HG03175 (cell line): ENCODE results near the gene TSBP1.
"Not testable (repeated sequence)": the region's sequence is repeated elsewhere in the genome, so short reads cannot be mapped to it uniquely, and the experiment has no call there.

Source experiments
- ATAC-seq: cut with Tn5 transposase; IDR thresholded peaks from one replicate; pipeline ENCODE4 v1.9.1; 2021; ENCODE audit warnings: mild to moderate bottlenecking, moderate library complexity; ENCODE audit not compliant: unreplicated experiment

TSBP1 gene

DNA sequence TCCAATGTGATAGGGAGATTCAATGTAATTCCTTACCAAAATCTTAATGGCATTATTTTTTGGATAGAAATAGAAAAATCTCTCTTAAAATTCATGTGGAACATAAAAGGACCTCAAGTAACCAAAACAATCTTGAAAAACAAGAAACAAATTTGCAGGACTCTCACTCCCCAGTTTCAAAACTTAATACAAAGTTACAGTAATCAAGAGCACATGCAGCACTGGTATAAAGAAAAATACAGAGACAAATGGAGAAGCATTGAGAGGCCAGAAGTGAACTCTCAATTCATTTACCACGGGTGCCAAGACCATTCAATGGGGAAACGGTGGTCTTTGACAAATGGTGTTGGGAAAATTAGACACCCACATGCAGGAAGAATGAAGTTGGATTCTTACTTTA is 7.8 kb upstream of the TSBP1 start:
- no peak for ATAC-seq

DNA sequence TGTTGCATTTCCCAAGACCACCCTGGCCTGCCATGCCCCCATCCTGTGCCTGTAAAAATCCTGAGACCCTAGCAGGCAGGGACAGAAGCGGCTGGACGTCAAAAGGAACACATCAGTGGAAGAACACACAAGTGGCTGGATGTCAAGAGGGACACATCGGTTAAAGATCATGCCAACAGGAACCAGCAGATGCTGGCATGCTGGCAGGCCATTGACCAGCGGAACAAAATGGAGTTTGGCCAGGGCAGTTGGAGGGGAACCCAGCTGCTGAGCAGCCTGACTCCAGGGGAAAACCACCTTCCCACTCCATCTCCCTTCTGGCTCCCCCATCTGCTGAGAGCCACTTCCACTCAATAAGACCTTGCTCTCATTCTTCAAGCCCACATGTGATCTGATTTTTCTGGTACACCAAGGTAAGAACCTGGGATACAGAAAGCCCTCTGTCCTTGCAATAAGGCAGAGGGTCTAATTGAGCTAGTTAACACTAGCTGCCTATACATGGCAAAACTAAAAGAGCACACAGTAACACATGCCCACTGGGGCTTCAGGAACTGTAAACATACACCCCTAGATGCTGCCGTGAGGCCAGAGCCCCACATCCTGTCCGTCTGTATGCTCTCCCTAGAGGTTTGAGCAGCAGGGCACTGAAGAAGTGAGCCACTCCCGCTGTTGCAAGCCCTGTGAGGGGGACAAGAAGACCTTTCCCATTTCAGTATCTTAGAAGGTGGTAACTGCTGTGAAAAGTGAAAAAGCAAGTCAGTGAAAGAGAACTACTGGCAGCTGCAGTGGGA is 4.2 kb upstream of the TSBP1 start:
- ATAC-seq, result no peak

DNA sequence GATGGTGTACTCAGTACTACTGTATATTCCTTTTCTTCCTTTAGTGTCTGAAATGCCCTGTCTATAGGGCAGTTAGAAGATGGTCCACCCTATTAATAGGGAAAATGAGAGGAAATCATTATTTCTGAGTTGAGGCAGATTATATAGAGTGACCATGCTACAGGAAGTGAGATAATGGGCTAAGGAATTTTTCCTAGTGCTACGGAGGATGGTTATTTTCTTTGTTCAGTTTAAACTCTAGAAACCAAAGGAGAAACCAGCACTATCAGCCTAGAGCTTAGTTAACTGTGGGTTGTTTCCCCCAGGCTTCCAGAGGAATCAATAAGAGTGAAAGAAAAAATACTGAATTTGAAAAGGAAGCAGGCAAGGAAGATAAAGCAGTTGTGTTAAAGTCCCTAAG is 474 bp downstream of the TSBP1 start:
- no peak for ATAC-seq

DNA sequence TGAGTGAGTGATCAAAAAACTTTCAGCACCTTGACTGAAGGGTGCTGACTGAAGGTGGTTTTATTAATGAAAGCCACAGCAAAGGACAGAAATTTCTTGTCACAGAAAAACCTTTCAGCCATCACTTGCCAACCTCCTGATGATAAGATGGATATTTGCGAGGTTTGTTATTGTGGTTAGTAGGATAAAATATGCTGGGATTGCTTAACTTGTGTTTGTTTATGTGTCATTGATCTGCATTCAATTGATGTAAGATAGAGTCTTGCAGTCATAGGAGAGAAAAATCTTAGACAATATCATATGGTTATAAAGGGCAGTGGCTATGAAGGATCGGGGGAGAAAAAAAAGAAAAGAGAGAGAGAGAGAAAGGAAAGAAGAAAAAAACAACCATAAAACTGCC is 1.2 kb downstream of the TSBP1 start:
- ATAC-seq, result no peak

DNA sequence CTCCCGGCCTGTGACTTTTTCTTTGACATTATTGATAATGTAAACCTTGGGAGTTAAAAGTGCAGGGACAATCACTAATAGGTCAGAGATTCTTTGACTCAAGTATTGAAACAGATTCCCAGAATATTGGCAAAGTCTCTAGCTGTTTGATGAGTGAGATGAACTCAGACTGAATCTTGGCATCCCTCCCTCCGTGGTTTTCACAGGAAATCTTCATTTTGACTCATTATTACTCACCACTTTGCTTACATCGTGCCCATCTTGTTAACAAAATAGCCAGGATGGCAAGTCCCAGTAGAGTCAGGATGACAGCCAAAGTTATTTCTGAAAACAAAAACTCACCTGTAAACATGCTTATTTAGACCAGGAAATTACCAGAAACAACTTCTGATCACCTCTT is 2.0 kb downstream of the TSBP1 start:
- no peak for ATAC-seq

DNA sequence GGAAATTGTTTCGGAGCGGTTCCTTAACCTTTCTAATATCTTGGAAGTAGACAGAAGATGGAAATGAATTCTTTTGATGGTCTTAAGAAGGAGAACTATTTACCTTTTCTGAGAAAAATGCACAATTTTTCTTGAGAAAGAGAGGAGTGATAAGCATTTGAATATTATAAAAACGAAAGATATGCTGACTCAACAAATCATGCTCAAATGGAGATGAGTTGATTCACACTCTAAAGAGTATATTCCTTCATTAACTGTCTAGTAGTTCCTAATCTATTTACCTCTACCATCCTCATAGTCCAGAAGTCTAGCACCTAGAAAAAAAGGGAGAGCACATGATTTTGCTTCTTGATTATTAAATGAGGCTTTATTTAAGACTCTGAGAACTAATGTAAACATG is 4.1 kb downstream of the TSBP1 start:
- no peak for ATAC-seq

DNA sequence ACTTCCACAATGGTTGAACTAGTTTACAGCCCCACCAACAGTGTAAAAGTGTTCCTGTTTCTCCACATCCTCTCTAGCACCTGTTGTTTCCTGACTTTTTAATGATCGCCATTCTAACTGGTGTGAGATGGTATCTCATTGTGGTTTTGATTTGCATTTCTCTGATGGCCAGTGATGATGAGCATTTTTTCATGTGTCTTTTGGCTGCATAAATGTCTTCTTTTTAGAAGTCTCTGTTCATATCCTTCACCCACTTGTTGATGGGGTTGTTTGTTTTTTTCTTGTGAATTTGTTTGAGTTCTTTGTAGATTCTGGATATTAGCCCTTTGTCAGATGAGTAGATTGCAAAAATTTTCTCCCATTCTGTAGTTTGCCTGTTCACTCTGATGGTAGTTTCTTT is 12.5 kb downstream of the TSBP1 start:
- ATAC-seq, result not testable (repeated sequence)

DNA sequence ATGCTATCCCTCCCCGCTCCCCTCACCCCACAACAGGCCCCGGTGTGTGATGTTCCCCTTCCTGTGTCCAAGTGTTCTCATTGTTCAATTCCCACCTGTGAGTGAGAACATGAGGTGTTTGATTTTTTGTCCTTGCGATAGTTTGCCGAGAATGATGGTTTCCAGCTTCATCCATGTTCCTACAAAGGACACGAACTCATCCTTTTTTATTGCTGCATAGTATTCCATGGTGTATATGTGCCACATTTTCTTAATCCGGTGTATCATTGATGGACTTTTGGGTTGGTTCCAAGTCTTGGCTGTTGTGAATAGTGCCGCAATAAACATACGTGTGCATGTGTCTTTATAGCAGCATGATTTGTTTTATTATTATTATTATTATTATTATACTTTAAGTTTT is 13.2 kb downstream of the TSBP1 start:
- not testable (repeated sequence) for ATAC-seq

DNA sequence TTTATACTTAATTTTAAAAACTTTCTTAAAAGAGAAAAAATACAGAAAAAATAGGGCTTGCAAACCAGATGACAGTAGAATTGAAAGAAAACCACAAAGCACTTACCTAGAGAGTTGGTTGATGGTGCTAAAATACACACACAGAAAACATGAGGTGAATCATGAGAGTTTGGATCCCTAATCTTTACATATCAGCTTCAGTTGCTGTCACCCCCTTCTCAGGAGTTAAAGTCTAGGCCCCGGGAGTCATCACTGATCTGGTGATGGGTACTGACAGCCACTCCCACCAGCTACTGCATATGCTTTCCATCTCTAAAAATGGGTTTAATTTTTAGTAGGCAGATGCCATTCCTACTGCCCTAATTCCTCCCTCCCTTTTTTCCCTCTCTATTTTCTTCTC is 16.7 kb downstream of the TSBP1 start:
- ATAC-seq, result no peak

DNA sequence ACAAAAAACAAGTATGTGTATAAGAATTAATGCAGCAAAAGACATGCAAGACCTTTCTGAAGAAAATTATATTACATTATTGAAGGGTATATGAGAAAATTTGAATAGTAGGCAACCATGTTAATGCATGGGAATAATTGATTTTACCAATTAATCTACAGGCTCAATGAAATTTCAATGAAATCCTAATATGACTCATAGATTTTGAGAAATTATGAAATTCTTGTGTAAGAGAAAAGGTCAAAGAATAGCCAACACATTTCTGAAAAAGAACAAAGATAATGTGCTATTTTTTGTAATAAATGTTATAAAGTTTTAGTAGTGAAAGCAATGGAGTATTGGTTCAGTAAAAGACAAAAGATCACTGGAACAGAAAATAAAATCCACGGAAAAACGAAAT is 18.4 kb downstream of the TSBP1 start:
- no peak for ATAC-seq

DNA sequence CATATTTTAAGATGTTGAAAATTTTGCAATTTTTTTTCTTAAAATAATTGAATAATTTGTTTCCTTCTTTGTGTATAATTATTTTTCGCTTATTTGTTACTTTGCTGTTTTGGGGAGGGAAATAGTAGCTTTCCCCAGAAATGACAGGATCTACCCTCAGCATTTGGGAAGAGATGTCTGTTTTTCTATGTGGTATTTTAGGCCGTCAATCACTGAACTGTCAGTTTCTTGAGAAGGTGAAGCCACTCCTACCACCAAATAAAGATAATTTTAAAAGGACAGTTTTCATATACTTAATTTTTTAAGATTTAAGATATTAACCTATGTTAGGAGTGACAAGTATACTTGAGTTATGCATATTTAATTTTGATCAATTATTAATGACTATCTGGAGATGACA is 31.5 kb downstream of the TSBP1 start:
- ATAC-seq, result no peak

DNA sequence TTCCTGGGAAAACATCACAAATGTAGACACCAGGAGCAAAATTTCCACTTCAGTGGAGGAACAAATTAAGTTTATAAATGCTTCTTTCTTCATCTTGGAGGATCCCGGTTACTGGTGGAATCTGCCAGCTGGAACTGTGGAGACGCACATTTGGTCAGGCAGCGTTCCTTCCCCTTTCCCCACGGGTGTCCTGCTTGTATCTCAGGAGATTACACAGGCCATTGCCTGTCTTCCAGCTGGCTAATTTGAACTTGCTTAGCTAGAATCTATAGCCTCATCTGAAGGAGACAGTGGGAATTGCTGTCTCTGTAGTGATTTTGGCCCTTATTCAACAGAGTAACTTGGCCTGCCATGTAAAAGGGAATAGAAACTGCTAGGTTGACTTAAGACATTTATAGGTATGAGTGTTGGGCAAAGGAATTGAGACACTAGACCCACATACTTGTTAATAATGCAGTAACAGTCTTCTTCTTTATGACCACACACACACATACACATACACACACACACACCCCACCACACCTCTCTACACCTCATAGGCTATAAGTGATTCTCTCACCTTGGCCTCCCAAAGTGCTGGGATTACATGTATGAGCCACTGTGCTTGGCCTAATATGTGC is 34.4 kb downstream of the TSBP1 start:
- ATAC-seq, result no peak

DNA sequence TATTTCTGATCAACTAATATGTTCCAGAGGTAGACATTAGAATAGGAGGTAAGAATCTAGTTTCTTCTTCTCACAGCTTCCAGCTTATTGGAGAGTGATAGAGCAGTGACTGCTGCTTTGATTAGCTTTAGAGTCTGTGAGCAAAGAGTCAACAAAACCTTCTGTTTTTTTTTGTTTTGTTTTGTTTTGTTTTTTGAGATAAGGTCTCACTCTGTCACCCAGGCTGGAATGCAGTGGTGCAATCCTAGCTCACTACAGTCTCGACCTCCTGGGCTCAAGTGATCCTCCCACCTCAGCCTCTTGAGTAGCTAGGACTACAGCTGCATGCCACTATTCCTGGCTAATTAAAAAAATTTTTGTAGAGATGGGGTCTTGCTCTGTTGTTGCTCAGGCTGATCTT is 39.3 kb downstream of the TSBP1 start:
- no peak for ATAC-seq

DNA sequence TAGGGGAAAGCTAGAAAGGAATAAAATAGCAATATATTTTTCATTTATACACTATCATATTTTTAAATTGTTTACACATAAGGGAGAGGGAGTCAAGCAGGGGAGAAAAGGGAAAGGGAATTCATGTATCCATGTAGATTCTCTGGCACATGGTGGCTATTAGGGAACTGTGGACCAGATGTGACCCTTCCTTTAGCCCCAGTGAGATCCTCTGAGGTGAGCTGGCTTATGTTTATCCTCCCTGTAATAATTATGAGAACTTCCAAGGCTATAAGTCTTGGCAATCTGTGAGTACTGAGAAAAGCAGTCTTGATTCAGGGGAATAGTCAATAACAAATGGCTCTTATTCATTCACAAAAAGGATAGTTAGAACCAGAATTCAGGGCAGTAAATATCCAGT is 42.6 kb downstream of the TSBP1 start:
- ATAC-seq, result no peak

DNA sequence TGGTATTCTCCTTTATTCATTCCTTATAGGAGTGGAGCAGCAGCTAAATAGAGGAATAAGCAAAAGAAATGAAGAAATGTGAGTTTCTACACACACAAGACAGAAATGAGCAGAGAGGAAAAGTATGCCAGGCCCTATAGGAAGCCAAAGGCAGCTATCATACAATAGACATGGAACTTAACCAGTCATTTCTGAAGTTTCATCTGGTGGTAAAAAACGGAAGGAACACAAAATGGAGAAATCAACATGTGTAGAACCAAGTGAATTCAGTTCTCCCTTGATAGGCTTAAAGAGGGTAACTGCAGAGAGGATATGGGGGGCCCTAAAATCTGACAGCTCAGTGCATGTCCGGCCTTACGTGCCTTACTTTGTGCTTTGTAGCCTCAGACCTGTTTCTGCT is 44.6 kb downstream of the TSBP1 start:
- ATAC-seq, result no peak

DNA sequence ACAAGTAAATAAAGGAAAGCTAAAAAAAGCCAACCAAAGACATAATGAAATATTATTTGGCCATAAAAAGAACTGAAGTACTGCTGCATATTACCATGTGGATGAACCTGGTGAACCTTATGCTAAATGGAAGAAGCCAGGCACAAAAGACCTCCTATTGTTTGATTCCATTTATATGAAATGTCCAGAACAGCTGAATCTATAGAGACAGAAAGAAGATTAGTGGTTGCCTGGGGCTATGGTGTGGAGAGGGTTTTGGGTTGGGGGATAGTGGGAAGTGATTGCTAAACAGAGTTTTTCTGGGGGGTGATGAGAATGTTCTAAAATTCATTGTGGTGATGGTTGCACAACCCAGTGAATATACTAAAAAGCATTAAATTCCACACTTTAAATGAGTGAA is 53.2 kb downstream of the TSBP1 start:
- no peak for ATAC-seq

DNA sequence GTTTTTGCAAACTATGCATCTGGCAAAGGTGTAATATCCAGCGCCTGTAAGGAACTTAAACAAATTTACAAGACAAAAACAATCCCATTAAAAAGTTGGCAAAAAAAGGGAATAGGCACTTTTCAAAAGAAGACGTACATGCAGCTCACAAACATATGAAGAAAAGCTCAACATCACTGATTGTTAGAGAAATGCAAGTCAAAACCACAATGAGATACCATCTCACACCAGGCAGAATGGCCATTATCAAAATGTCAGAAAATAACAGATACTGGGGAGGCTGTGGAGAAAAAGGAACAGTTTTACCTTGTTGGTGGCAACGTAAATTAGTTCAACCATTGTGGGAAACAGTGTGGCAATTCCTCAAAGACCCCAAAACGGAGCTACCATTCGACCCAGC is 54.2 kb downstream of the TSBP1 start:
- ATAC-seq, result no peak

DNA sequence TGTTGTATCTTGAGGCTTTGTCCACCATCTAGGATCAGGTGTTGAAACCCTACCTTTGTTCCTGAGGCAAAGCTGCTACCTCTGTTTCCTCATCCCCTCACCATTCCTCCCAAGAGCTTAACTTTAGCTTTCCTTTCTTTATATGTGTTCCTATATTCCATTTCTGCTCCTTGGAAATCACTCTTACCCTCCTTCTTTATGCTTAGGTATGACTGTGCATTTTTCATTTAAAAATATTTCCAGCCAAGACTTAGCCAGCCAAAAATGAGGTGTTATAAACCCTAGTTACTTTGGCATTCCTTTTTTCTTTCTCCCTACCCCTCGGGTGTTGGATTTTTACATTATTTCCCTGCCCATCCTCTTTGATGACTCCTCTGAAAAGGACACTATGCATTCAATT is 57.7 kb downstream of the TSBP1 start:
- no peak for ATAC-seq

DNA sequence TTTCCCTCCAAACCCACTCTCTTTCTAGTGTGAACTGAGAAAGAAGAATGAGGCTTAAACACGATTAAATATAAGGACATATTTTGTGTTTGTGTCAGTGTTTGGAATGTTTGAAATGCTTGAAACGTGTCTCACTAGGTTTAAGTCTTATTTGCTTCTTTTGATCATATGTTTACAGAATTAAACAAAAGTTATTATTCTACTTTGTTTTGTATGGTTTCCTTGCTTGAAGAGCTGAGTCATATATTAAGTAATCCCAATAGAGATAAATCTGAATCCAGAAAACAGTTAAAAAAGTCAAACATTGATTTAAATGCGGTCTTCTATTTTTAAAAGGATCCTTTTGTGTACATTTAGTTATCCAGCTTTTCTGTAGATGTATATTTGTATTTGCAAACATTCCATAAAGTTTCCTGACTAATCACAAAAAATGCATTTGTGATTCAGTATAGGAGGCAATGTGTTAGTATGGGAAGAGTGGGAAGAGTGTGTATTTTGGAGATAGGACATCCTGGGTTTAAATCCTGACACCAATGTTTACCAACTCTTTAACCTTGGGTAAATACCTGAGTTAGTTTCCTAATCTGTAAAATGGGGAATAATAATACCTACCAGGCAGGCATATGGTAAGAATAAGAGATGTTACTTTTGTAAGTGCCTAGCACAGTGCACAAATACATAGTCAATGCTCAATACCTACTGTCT is 72.9 kb downstream of the TSBP1 start:
- no peak for ATAC-seq

DNA sequence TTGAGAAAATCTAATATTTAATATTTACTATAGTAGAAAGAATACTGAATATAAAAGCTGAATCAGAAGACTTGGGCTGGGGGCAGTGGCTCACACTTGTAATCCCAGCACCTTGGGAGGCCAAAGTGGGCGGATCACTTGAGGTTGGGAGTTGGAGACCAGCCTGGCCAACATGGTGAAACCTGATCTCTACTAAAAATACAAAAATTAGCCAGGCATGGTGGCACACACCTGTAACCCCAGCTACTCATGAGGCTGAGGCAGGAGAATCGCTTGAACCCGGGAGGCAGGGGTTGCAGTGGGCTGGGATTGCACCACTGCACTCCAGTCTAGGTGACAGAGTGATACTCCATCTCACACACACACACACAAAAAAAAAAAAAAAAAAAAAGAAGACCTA is 76.7 kb downstream of the TSBP1 start:
- not testable (repeated sequence) for ATAC-seq

DNA sequence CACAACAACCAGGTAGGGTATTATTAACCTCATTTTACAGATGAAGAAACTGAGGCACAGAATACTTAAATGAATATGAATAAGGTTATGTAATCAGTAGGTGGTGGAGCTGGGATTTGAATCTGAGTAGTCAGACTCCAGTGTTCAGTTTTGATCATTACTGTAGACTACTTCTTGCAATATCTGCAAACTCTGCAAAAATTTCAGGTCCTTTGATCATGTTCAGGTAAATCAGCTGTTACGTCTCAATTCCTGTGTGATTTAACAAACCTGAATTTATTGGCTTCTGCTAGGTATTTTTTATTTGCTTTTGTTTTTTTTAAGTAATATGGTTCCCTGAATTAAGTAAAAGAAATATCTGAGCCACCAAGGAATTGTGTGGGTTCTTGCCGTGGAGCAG is 77.1 kb downstream of the TSBP1 start:
- no peak for ATAC-seq

DNA sequence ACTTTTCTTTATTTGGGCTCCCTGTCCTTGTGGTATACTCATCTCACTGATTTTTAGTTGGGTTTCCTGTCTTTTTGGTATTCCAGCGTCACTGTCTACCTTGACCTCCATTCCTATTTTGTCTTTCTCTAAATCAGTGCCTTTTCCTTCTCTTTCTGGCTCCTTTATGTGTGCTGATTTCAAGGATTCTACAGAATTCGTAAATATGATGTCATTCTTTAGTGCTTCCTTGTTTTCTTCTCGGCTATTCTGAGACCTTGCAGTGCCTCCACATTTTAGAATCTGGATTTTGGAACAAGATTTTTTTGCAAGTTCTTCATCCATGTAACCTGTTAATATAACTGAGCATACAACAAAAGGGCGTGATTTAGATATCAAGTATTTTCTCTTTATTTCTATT is 78.0 kb downstream of the TSBP1 start:
- ATAC-seq, result no peak
